Endodermal cell (in vitro differentiated cells): ENCODE data around the gene ELP2. TPM values are rescaled to one million over a fixed set of nuclear protein-coding genes. Genes with fewer than 3 reads are reported as not detected.

Source experiments
- DNase-seq: peaks from one replicate; pipeline ENCODE4 v3.0.0-alpha.2; 2017
- H3K27ac ChIP-seq: 2 replicates; pipeline ENCODE4 v1.5.1; 2013; ENCODE audit warnings: mild to moderate bottlenecking, low read depth, low read length, moderate library complexity
- H3K27me3 ChIP-seq: 2 replicates; pipeline ENCODE4 v1.6.1; 2013; ENCODE audit warnings: mild to moderate bottlenecking, low read length, moderate library complexity; ENCODE audit not compliant: insufficient read depth, control insufficient read depth, poor library complexity, severe bottlenecking
- H3K36me3 ChIP-seq: 2 replicates; pipeline ENCODE4 v1.7.0; 2013; ENCODE audit warnings: mild to moderate bottlenecking, low read length, moderate library complexity; ENCODE audit not compliant: control insufficient read depth, insufficient read depth
- H3K4me1 ChIP-seq: one replicate; pipeline ENCODE4 v1.7.0; 2013; ENCODE audit warnings: low read length; ENCODE audit not compliant: control insufficient read depth, insufficient read depth
- H3K4me3 ChIP-seq: 2 replicates; pipeline ENCODE4 v1.5.1; 2013; ENCODE audit warnings: mild to moderate bottlenecking, low read length, moderate library complexity
- H3K9ac ChIP-seq: 2 replicates; pipeline ENCODE4 v1.6.1; 2013; ENCODE audit warnings: mild to moderate bottlenecking, low read length, moderate library complexity; ENCODE audit not compliant: poor library complexity, severe bottlenecking; ENCODE audit errors: extremely low read depth
- H3K9me3 ChIP-seq: 2 replicates; pipeline ENCODE4 v1.6.1; 2013; ENCODE audit warnings: mild to moderate bottlenecking, low read length, moderate library complexity; ENCODE audit not compliant: control insufficient read depth
- H3K27ac Mint-ChIP-seq: 2 replicates; pipeline ENCODE4 v1.8.0; 2020; ENCODE audit warnings: mixed read lengths
- H3K27me3 Mint-ChIP-seq: 2 replicates; pipeline ENCODE4 v1.8.0; 2021; ENCODE audit warnings: mild to moderate bottlenecking, mixed read lengths; ENCODE audit not compliant: insufficient read depth
- H3K36me3 Mint-ChIP-seq: 2 replicates; pipeline ENCODE4 v1.8.0; 2020; ENCODE audit warnings: low read depth, mixed read lengths
- H3K4me1 Mint-ChIP-seq: 2 replicates; pipeline ENCODE4 v1.8.0; 2020; ENCODE audit warnings: mixed read lengths
- H3K4me3 Mint-ChIP-seq: 2 replicates; pipeline ENCODE4 v1.8.0; 2020; ENCODE audit warnings: mild to moderate bottlenecking, moderate library complexity, mixed read lengths
- H3K9me3 Mint-ChIP-seq: 2 replicates; pipeline ENCODE4 v1.8.0; 2020; ENCODE audit warnings: mild to moderate bottlenecking, mixed read lengths
- WGBS, 2 experiments: methylation state at CpG; one replicate each; pipeline versions ENCODE4 v1.1.5 to v1.1.7; 2013; ENCODE audit warnings: missing lambda C conversion rate in 2 of 2, mixed read lengths in 1 of 2; ENCODE audit not compliant: insufficient coverage in 1 of 2, insufficient read length in 1 of 2; 5-methylcytosine and 5-hydroxymethylcytosine counted together
- total RNA-seq, 2 donors: library from RNA; stranded (reverse); fragmentation: NEBNext Ultra II Directional in 1 of 2; extraction: Animal tissue kit (Norgen Biotek cat#: 25700) in 1 of 2; gene quantifications; 2 replicates in 1 of 2; 3 replicates in 1 of 2; pipeline ENCODE4 v1.2.1, GENCODE V29; 2021
- TF ChIP-seq, protein P1 (sequence below): fragments of 200-600 bp; sonication (generic); conservative IDR thresholded peaks from 2 replicates; pipeline ENCODE4 v1.5.0; 2021; ENCODE audit warnings: antibody characterized with exemption, mild to moderate bottlenecking

ELP2 gene
- total RNA-seq, 2 donors from 2014 or later = 125 to 129 TPM

- no peak for DNase-seq
- WGBS, 2 experiments = 94 to 98% methylated on average over 7 of the region's 7 CpGs
- Mint-ChIP-seq H3K9me3 (no peaks in the 10 kb centered on the region), H3K36me3 (peaks cover 67% of the 10 kb centered on the region), H3K27ac (no peak overlapping the region), H3K4me1 (no peaks in the 10 kb centered on the region), H3K27me3 (no peaks in the 10 kb centered on the region), H3K4me3 (no peak overlapping the region)
- Histone ChIP-seq H3K9me3 (no peaks in the 10 kb centered on the region), H3K36me3 (peaks cover 78% of the 10 kb centered on the region), H3K27ac (no peak overlapping the region), H3K9ac (no peak overlapping the region), H3K4me1 (no peaks in the 10 kb centered on the region), H3K27me3 (no peaks in the 10 kb centered on the region), H3K4me3 (no peak overlapping the region)
- TF ChIP-seq, protein P1, sequence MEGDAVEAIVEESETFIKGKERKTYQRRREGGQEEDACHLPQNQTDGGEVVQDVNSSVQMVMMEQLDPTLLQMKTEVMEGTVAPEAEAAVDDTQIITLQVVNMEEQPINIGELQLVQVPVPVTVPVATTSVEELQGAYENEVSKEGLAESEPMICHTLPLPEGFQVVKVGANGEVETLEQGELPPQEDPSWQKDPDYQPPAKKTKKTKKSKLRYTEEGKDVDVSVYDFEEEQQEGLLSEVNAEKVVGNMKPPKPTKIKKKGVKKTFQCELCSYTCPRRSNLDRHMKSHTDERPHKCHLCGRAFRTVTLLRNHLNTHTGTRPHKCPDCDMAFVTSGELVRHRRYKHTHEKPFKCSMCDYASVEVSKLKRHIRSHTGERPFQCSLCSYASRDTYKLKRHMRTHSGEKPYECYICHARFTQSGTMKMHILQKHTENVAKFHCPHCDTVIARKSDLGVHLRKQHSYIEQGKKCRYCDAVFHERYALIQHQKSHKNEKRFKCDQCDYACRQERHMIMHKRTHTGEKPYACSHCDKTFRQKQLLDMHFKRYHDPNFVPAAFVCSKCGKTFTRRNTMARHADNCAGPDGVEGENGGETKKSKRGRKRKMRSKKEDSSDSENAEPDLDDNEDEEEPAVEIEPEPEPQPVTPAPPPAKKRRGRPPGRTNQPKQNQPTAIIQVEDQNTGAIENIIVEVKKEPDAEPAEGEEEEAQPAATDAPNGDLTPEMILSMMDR = no peak
These were observed 26.4 kb downstream of the ELP2 start for GRCh38 chr18:36155851-36156757.

DNA sequence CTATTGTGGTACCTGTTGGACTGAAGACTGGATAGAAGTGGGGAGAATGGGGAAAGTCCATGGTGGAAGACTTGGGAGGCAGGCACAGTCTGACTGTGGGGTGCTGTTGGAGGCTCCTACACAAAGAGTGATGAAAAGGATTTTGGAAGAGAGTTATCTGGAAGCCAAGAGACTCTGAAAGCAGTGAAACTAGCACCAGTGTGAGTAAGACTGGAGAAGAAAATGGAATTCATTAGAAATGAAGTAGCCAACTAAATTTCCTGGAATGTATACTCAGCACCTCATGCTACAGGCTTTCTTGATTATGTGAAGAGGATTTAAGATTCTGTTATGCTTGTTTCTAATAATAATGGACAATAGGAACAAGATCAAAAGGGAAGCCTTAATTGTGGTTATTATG is 27.7 kb downstream of the ELP2 start:
- no peak overlapping the region for H3K27ac ChIP-seq
- H3K9me3 Mint-ChIP-seq = no peaks in the 10 kb centered on the region
- H3K4me1 Mint-ChIP-seq = no peaks in the 10 kb centered on the region
- no peaks in the 10 kb centered on the region for H3K27me3 Mint-ChIP-seq
- H3K27ac Mint-ChIP-seq = peak overlapping the region; percentile 26
- no peak for DNase-seq
- H3K9me3 ChIP-seq = no peaks in the 10 kb centered on the region
- no peaks in the 10 kb centered on the region for H3K4me1 ChIP-seq
- H3K4me3 ChIP-seq = no peak overlapping the region
- no peak overlapping the region for H3K9ac ChIP-seq
- peaks cover 72% of the 10 kb centered on the region for H3K36me3 Mint-ChIP-seq
- peaks cover 85% of the 10 kb centered on the region for H3K36me3 ChIP-seq
- H3K4me3 Mint-ChIP-seq = no peak overlapping the region
- TF ChIP-seq, protein P1 = no peak
- H3K27me3 ChIP-seq = no peaks in the 10 kb centered on the region

- Histone ChIP-seq H3K4me1 (no peaks in the 10 kb centered on the region), H3K4me3 (no peak overlapping the region), H3K36me3 (peaks cover 85% of the 10 kb centered on the region), H3K27me3 (no peaks in the 10 kb centered on the region), H3K9me3 (no peaks in the 10 kb centered on the region), H3K9ac (no peak overlapping the region), H3K27ac (no peak overlapping the region)
- H3K4me3 Mint-ChIP-seq = no peak overlapping the region
- 96 to 100% methylated on average over 1 to 5 of the region's 5 CpGs for WGBS, 2 experiments
- DNase-seq = no peak
- TF ChIP-seq, protein P1 = no peak
- H3K9me3 Mint-ChIP-seq = no peaks in the 10 kb centered on the region
- no peaks in the 10 kb centered on the region for H3K4me1 Mint-ChIP-seq
- no peaks in the 10 kb centered on the region for H3K27me3 Mint-ChIP-seq
- H3K36me3 Mint-ChIP-seq = peaks cover 69% of the 10 kb centered on the region
- H3K27ac Mint-ChIP-seq = no peak overlapping the region
These were observed 28.7 kb downstream of the ELP2 start for GRCh38 chr18:36158266-36158867.
